ENCODE measurements around the gene ZSWIM6. TPM values are rescaled to one million over a fixed set of nuclear protein-coding genes. Genes with fewer than 3 reads are reported as not detected.

ZSWIM6 gene
- total and polyA plus RNA-seq, 2 experiments from 2014 or later: 3.9 to 6.0 TPM

GRCh38 chr5:61351733-61352132 lies 19.7 kb downstream of the ZSWIM6 start (continued):
- no peak for TF ChIP-seq ZNF462 (CRISPR knock-in tag; IDR thresholded peaks at IDR 0.05)
- no peak for TF ChIP-seq EZH2phosphoT487 (IDR thresholded peaks at IDR 0.05; ENCODE audit: unreplicated experiment)
- TF ChIP-seq EZH2 (IDR thresholded peaks at IDR 0.05; ENCODE audit: low read depth, unreplicated experiment): no peak
- no peak for TF ChIP-seq ZNF331 (CRISPR knock-in tag; IDR thresholded peaks at IDR 0.05; ENCODE audit: low read depth)

- no peak overlapping the region for H3K27ac Mint-ChIP-seq
- no peaks in the 10 kb centered on the region for H3K4me1 ChIP-seq (ENCODE audit: insufficient read depth)
- peaks cover 4% of the 10 kb centered on the region; the same call in 2 of the 3 replicates for H3K9me3 Mint-ChIP-seq
These were observed 20.1 kb downstream of the ZSWIM6 start for GRCh38 chr5:61352180-61352579.

More at GRCh38 chr5:61352180-61352579, 20.1 kb downstream of the ZSWIM6 start:
- Mint-ChIP-seq H3K4me3 (no peak overlapping the region), H3K27me3 (ENCODE audit: insufficient read depth, low read depth, poor library complexity) (no peaks in the 10 kb centered on the region), H3K36me3 (ENCODE audit: low read depth) (peaks cover 4% of the 10 kb centered on the region; the same call in 2 of the 3 replicates), H3K4me1 (peaks cover 8% of the 10 kb centered on the region)
- Histone ChIP-seq H3F3A (replicated peaks; ENCODE audit: low read depth) (no peaks in the 10 kb centered on the region), H3K79me2 (replicated peaks; ENCODE audit: insufficient read depth) (peaks cover 50% of the 10 kb centered on the region), H3K27me3 (ENCODE audit: insufficient read depth) (no peaks in the 10 kb centered on the region), H3K9me2 (ENCODE audit: insufficient read depth) (peaks cover under 1% of the 10 kb centered on the region; the same call in 1 of the 2 replicates), H3K4me2 (no peak overlapping the region), H4K20me1 (replicated peaks; ENCODE audit: insufficient read depth) (peaks cover 4% of the 10 kb centered on the region; the same call in 1 of the 2 replicates), H3K27ac (ENCODE audit: low read depth) (no peak overlapping the region), H3K4me3 (no peak overlapping the region), H2AFZ (no peak overlapping the region), H3K36me3 (ENCODE audit: insufficient read depth) (no peaks in the 10 kb centered on the region)
- TF ChIP-seq CTCF (conservative IDR thresholded peaks at IDR 0.05; ENCODE audit: low read depth in 2 of 2) (no peak), CREB1 (CRISPR knock-in tag; IDR thresholded peaks at IDR 0.05; ENCODE audit: low read depth) (no peak), NANOG (IDR thresholded peaks at IDR 0.05; ENCODE audit: borderline replicate concordance) (no peak), ZNF114 (CRISPR knock-in tag; IDR thresholded peaks at IDR 0.05) (no peak), ZNF331 (CRISPR knock-in tag; IDR thresholded peaks at IDR 0.05; ENCODE audit: low read depth) (no peak), JUNB (IDR thresholded peaks at IDR 0.05; ENCODE audit: unreplicated experiment) (no peak), EZH2 (IDR thresholded peaks at IDR 0.05; ENCODE audit: low read depth, unreplicated experiment) (no peak)
- no peak for DNase-seq (ENCODE audit: low spot score)
- no peak for ATAC-seq

All from GM23338 (cell line).